Stimulated activated CD8-positive, alpha-beta memory T cell treated with anti-CD3 and anti-CD28 coated beads, Interleukin-7, amount 100 ng/mL, for 4 hours (primary cell): ENCODE results near the gene ACCSL.

ENCODE experiments used
- DNase-seq, 2 donors: peaks; one replicate each; pipeline ENCODE4 v3.0.0-alpha.2; 2020; ENCODE audit warnings: low read depth in 2 of 2

ACCSL gene

GRCh38 chr11:44047931-44048431, at the start of gene ACCSL:
TSS of gene ACCSL (plus strand) at chr11:44047981. CDS start at chr11:44048037, 56 bp downstream.
- no peak for DNase-seq

- DNase-seq, result no peak
Observed at GRCh38 chr11:43998308-43998707, 49.5 kb upstream of the ACCSL start.

- DNase-seq, result no peak
Observed at GRCh38 chr11:44000731-44001130, 47.0 kb upstream of the ACCSL start.

- DNase-seq, result no peak
Observed at GRCh38 chr11:44002191-44003093, 45.3 kb upstream of the ACCSL start.

- DNase-seq, result no peak
Observed at GRCh38 chr11:44003736-44004451, 43.9 kb upstream of the ACCSL start.

- DNase-seq, result no peak
Observed at GRCh38 chr11:44004452-44005062, 43.2 kb upstream of the ACCSL start.

- no peak for DNase-seq
Observed at GRCh38 chr11:44005063-44005701, 42.6 kb upstream of the ACCSL start.

- DNase-seq, result no peak
Observed at GRCh38 chr11:44005956-44006355, 41.8 kb upstream of the ACCSL start.

GRCh38 chr11:44006917-44007361, 40.8 kb upstream of the ACCSL start:
- no peak for DNase-seq

GRCh38 chr11:44007481-44008087, 40.2 kb upstream of the ACCSL start:
- no peak for DNase-seq

- DNase-seq, result no peak
Observed at GRCh38 chr11:44008088-44008501, 39.7 kb upstream of the ACCSL start.

- DNase-seq, result no peak
Observed at GRCh38 chr11:44008698-44009097, 39.1 kb upstream of the ACCSL start.

- DNase-seq, result no peak
Observed at GRCh38 chr11:44010789-44011251, 37.0 kb upstream of the ACCSL start.

- DNase-seq, result no peak
Observed at GRCh38 chr11:44011797-44012196, 36.0 kb upstream of the ACCSL start.

GRCh38 chr11:44014968-44015623, 32.7 kb upstream of the ACCSL start:
- DNase-seq, result no peak

GRCh38 chr11:44015624-44016007, 32.2 kb upstream of the ACCSL start:
- no peak for DNase-seq

- DNase-seq, result no peak
Observed at GRCh38 chr11:44016131-44016530, 31.6 kb upstream of the ACCSL start.

- no peak for DNase-seq
Observed at GRCh38 chr11:44016546-44017442, 31.0 kb upstream of the ACCSL start.

- no peak for DNase-seq
Observed at GRCh38 chr11:44017443-44018126, 30.2 kb upstream of the ACCSL start.
